HEK293T (cell line): ENCODE results near the gene CFAP100.

ENCODE experiments used
- FOXA1 ChIP-seq: fragments of 450-650 bp; IDR thresholded peaks from 2 replicates; pipeline ENCODE4 v1.6.1; 2016; ENCODE audit warnings: mild to moderate bottlenecking
- FOXM1 ChIP-seq: fragments of 450-650 bp; IDR thresholded peaks from 2 replicates; pipeline ENCODE4 v1.6.1; 2017; ENCODE audit warnings: mild to moderate bottlenecking, borderline replicate concordance

DNA sequence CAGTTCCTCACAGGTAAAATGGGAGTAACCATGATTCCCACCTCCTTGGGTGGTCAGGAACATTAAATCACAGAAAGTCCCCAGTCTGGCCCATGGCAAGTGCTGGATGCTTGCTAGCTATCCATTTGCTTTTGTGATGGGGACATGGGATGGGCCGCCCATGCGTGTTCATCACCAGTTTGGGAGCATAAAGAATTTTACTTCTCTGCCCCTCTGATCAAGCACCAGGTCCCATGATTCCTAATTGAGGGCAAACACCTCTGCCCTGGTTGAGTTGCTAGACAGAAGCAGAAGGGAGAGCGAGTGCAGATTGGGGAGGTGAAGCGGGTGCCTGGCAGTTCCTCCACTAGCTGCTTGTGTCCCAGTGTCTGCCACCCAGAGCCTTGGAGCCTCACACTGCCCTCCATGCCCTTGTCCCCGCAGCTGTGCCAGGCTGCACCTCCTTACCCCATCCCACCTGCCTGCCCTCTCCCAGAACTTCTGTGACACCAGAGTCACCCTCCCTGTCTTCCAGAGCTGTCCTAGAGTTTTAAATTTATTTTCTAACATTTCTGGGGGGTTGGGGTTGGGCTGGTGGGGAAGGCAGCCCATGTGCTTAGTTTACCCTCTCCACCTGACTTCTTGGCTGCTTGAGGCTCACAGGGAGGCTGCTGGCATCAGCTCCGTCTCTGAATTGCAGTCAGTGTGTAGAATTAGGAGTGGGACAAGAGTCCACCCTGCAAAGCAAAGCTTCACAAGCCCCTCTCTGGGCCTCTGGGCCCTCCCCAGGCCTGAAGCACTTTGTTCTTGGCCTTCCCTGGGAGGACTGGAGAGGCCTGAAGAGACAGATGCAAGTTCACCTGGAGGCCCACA, 18.4 kb downstream of the CFAP100 start:
- no peak for TF ChIP-seq FOXA1
- no peak for TF ChIP-seq FOXM1
